GM21390 (cell line): Measurements from ENCODE around the gene TTLL5.

Experiments
- ATAC-seq: cut with Tn5 transposase; IDR thresholded peaks from one replicate; pipeline ENCODE4 v1.9.1; 2021; ENCODE audit not compliant: unreplicated experiment

TTLL5 gene

GRCh38 chr14:75794615-75795038, 133.6 kb downstream of the TTLL5 start:
- ATAC-seq = no peak

- no peak for ATAC-seq
Observed at GRCh38 chr14:75800792-75801191, 139.7 kb downstream of the TTLL5 start.

GRCh38 chr14:75802486-75802885, 141.4 kb downstream of the TTLL5 start:
- ATAC-seq = no peak

- no peak for ATAC-seq
Observed at GRCh38 chr14:75803765-75804164, 142.7 kb downstream of the TTLL5 start.

GRCh38 chr14:75804570-75805275, 143.7 kb downstream of the TTLL5 start:
- no peak for ATAC-seq

GRCh38 chr14:75805646-75806045, 144.6 kb downstream of the TTLL5 start:
- no peak for ATAC-seq

GRCh38 chr14:75806352-75806832, 145.3 kb downstream of the TTLL5 start:
- no peak for ATAC-seq

GRCh38 chr14:75807667-75808360, 146.8 kb downstream of the TTLL5 start:
- no peak for ATAC-seq

GRCh38 chr14:75811136-75811829, 150.2 kb downstream of the TTLL5 start:
- ATAC-seq = no peak

GRCh38 chr14:75811872-75812499, 150.9 kb downstream of the TTLL5 start:
- no peak for ATAC-seq

GRCh38 chr14:75812622-75813021, 151.6 kb downstream of the TTLL5 start:
- ATAC-seq = no peak

- ATAC-seq = no peak
Observed at GRCh38 chr14:75820761-75821160, 159.7 kb downstream of the TTLL5 start.

GRCh38 chr14:75821831-75822521, 160.9 kb downstream of the TTLL5 start:
- ATAC-seq = no peak

GRCh38 chr14:75822522-75823141, 161.6 kb downstream of the TTLL5 start:
- no peak for ATAC-seq

GRCh38 chr14:75823334-75823733, 162.3 kb downstream of the TTLL5 start:
- ATAC-seq = no peak

- ATAC-seq = no peak
Observed at GRCh38 chr14:75824318-75824717, 163.3 kb downstream of the TTLL5 start.

GRCh38 chr14:75825147-75825592, 164.1 kb downstream of the TTLL5 start:
- ATAC-seq = no peak

GRCh38 chr14:75826599-75826998, 165.6 kb downstream of the TTLL5 start:
- no peak for ATAC-seq

- no peak for ATAC-seq
Observed at GRCh38 chr14:75827331-75827730, 166.3 kb downstream of the TTLL5 start.

- no peak for ATAC-seq
Observed at GRCh38 chr14:75829316-75829715, 168.3 kb downstream of the TTLL5 start.
